ENCODE results near the gene PREPL.
"Not testable (repeated sequence)": the region's sequence is repeated elsewhere in the genome, so short reads cannot be mapped to it uniquely, and the experiment has no call there.

PREPL gene

DNA sequence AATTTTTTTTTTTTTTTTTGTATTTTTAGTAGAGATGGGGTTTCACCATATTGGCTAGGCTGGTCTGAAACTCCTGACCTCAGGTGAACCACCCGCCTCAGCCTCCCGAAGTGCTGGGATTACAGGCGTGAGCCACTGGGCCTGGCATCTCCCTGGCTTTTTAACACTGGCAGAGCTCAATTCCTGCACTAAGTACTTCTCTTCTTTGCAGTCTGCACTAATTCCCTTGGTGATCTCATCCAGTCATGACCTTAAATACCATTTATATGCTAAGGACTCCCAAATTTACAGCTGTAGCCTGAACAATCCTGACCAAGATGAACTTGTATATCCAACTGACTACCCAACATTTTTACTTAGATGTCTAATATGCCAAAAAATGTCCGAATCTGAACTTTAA is 10.2 kb downstream of the PREPL start:
- no peak overlapping the region for H3K27ac ChIP-seq

DNA sequence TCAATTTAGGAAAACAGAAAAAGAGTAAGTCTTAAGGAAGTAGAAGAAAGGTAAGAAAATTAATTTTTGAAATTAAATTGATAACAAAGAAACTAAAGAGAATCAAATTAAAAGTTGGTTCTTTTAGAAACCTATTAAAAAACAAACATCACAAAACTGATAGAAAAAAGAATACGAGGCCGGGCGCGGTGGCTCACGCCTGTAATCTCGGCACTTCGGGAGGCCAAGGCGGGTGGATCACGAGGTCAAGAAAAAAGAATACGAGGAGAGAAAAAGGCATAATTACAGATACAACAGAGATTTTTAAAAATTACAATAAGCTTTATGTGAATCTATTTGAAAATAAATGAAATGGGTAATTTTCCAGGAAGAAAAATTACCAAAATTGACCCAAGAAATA is 11.8 kb downstream of the PREPL start:
- Histone ChIP-seq H3K4me3 (no peak overlapping the region), H3K27ac (no peak overlapping the region)

More for the DNA sequence above, 10.2 kb downstream of the PREPL start:
- no peak overlapping the region for H3K4me3 ChIP-seq

DNA sequence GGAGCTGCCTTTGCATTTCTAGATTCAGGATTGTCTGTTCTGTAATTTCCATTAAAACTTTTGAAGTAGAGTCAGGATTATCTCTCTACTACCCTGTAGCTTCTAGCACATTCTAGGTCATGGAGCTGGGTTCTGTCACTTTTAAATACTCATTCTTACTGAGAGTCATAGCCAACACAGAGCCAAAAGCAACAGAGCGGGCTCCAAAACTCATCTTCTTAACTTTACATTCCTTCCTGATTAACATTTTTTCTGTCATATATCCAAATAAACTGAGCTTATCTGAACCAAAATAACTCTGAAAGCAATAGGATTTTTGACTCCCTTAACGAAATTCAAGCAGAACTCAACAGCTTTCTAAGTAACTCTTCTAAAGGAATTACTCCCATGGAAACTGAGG is 12.9 kb downstream of the PREPL start:
- no peak overlapping the region for H3K27ac ChIP-seq
- no peak overlapping the region for H3K4me3 ChIP-seq

DNA sequence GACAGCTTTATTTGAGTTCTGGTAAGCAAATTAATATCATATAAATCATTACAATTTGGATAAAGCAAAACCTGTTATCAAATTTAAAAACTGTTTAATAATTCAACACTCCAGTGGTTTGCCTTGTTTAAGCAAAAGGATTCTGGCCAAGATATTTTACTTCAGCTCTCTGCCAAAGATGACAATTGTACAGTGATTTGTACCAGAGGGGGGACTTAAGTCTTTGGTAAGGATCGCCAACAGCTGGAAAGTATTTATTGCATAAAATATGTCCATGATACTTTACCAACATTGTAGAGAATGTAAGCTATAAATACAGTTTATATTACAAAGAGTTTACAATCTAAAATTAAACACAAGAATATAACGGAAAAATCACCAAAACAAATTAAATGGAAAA is 13.8 kb downstream of the PREPL start:
- Histone ChIP-seq H3K4me3 (no peak overlapping the region), H3K27ac (no peak overlapping the region)

DNA sequence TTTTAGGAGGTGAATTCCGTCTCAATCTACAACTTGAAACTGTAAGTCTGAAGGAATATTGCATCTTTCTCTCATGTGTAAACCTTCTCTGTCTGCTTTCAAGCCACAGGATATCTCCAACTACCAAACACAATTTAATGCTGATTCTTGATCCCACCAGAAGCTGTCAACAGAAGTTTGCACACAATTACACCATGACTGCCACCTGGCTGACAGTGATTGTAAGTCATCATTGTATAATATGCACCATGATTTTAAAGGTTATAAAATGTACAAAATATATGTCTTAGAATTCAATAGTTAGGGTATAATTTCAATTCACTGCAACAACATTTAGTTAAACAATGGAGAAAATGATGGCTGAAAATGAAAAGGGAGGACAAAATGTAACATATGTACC is 18.4 kb downstream of the PREPL start:
- no peak overlapping the region for H3K4me3 ChIP-seq
- H3K27ac ChIP-seq, result no peak overlapping the region

DNA sequence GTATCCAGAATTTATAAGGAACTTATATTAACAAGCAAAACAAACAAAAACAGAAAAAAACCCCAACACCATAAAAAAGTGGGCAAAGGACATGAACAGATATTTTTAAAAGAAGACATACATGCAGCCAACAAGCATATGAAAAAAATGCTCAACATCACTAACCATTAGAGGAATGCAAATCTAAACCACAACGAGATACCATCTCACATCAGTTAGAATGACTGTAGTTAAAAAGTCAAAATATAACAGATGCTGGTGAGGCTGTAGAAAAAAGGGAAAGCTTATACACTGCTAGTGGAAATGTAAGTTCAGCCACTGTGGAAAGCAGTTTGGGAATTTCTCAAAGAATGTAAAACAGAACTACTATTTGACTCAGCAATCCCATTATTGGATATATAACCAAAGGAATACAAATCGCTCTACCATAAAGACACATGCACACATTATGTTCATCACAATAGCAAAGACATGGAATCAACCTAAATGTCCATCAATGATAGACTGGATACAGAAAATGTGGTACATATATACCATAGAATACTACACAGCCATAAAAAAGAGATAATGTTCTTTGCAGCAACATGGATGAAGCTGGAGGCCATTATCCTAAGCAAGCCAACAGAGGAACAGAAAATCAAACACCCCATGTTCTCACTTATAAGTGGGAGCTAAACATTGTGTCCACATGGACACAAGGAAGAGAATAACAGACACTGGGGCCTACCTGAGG is 25.3 kb downstream of the PREPL start:
- H3K27ac ChIP-seq, result no peak overlapping the region
- no peak overlapping the region for H3K4me3 ChIP-seq

DNA sequence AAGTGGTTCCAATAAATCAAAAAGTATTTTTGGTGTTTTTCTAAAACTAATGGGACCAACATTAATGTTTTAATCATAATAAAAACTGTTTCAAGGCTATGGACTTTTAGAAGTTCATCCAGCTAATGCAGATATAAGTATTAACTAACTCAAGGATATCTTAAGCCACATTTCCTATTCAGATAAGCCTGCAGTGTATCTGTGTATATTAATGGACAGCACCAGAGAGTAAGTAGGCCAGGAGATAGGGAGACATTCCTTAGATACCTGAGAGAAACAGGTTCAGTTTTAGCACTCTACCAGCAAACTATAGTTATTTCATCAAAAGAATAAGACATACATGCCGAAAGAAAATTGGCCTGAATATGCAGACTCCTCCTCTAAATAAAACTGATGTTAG is 27.3 kb downstream of the PREPL start:
- Histone ChIP-seq H3K27ac (no peak overlapping the region), H3K4me3 (no peak overlapping the region)

DNA sequence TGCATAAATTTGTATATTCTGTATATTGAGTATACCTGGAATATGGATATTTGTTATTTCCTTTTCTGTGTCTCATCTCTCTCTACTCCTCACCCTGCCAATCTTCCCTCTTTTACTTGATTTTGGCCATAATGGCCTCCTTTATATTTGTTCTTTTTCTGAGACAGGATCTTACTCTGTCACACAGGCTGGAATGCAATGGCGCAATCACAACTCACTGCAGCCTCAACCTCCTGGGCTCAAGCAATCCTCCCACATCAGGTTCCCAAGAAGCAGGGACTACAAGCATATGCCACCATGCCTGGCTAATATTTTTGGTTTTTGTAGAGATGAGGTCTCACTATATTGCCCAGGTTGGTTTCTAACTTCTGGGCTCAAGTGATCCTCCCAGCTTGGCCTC is 30.5 kb downstream of the PREPL start:
- Histone ChIP-seq H3K4me3 (no peak overlapping the region), H3K27ac (no peak overlapping the region)

DNA sequence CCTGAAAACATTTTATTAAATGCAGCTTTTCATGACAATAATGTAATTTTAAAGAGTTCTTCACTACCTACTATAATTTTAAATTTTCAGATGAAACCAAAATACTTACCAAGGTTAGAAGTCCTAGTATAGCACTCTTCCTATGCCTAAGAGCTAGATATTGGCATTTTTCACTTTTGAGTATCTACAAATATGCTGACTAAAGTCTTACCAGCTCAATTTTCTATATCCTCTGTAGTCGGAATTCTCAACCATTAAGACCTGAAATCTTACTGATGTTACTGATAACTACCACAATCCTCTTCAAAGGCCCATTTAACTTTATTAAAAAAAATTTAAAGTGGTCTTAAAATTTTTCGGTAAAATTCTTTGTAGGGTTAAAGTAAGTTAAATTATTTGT is 32.0 kb downstream of the PREPL start:
- no peak overlapping the region for H3K27ac ChIP-seq
- H3K4me3 ChIP-seq, result no peak overlapping the region

DNA sequence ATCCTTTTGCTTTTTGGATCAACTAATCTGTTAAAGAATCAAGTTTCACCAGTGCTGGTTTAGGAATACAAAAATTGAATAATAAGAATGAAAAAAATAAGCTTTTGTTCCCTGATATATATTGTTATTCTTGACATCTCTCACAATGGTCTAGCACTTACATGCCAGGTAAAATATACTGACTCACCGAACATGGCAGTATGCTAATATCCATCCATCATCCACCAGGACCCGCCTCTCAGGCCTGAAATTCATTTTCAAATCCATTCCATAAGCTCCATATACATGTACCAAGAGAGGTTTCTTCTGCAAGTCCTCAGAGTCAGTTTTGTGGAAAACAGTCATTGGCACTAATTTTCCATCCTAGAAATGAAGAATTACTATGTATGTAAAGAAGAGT is 32.5 kb downstream of the PREPL start:
- Histone ChIP-seq H3K4me3 (no peak overlapping the region), H3K27ac (no peak overlapping the region)

DNA sequence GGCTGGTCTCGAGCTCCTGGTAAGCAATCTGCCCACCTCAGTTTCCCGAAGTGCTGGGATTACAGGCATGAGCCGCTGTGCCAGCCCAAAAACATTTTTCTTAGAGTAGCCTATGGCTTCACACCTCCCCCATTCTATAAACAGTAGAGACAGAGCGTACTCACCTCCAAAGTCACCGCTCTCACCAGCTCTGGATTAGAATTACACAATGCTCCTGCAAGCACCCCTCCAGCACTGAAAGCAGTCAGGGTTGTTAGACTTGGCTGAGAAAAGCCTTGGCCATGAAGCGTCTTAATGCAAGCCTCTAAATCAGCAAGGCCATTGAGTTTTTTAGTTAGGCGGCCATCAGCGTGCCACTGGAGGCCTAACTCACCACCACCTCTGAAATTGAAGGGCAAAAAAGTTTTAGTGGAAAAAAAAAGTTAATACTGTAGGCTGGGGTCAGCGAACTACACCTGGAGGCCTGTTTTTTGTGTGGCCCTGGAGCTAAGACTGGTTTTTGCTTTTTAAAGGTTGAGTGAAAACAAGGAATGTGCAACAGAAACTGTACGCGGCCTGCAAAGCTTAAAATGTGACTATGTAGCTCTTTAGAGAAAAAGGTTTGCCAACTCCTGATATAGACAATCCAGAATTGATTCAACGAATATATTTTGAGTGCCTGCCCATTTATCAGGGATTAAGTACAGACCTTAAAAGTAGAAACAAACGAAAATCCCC is 34.6 kb downstream of the PREPL start:
- no peak overlapping the region for H3K27ac ChIP-seq
- H3K4me3 ChIP-seq, result no peak overlapping the region

DNA sequence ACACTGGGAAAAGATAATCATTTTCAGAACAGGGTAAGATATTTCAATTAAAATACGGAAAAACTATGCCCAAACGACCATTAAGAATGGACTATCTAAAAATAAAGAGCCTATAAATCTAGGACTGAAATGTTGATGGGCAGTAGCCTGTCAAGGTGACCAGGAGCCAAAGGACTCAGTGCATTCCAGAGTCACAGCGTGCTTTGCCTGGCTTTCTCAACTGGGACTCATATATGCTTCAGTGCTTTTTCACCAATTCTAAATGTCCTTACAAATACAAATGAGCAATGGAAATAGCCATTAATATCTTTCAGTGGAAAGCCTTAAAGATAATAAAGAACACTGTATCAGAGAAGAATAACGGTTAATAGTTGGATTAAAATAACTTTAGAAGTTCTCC is 35.4 kb downstream of the PREPL start:
- no peak overlapping the region for H3K27ac ChIP-seq
- no peak overlapping the region for H3K4me3 ChIP-seq

DNA sequence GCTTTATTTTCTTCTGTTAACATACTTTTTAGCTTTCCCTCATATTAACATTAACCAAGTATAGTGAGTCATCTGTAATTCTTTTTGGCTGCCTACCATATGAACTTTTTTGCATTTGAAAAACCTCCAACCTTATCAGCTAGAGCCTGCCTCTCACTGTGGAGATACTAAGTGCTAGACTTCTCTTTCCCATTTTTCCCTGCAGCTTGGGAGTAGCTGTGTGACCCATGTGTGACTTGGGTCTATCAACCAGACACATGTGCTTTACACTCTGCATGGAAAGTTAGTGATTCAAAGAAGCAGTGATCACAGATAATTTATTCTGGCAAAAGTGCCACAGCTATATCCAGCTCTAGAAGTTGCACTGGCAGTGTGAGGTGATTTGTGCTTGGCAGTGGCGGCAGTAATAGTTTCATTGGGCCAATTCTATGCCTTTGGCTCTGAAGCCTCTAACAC is 36.3 kb downstream of the PREPL start:
- Histone ChIP-seq H3K27ac (no peak overlapping the region), H3K4me3 (no peak overlapping the region)

DNA sequence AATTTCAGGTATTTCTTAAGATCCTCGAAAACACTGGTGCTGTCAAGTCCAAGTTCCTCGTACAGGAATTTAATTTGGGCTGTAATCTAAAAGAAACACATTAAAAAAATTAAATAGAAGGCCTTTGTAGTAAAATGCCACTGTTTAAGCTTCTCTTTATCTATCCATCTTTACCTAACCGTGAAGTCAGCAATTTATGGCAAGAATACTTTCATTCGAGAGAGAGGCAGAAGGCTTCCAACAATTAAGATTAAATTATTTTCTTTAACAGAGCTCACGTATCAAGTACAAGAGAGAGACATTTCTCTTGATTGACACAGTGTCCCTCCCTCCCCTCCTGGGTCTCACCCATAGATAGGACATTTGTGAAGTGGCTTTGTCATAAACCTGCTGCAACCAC is 39.9 kb downstream of the PREPL start:
- no peak overlapping the region for H3K4me3 ChIP-seq
- no peak overlapping the region for H3K27ac ChIP-seq

DNA sequence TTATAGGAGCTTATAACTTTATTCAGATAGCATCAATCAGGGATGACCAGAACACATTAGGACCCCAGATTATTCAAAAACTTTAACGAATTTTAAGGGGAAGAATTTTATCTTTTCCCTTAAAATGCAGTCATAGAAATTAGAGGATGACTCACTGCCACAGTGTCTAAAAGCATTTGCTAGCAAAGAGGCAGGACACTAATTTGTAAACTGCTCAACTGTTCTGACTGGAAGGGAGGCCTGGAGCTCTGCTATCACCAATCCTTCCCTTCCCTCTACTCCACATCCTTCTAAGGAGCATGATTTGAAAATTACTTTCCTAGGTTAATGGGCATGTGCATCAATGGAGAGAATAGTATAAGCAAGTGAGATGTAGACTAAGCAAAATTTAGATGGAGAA is 40.5 kb downstream of the PREPL start:
- Histone ChIP-seq H3K27ac (no peak overlapping the region), H3K4me3 (no peak overlapping the region)

DNA sequence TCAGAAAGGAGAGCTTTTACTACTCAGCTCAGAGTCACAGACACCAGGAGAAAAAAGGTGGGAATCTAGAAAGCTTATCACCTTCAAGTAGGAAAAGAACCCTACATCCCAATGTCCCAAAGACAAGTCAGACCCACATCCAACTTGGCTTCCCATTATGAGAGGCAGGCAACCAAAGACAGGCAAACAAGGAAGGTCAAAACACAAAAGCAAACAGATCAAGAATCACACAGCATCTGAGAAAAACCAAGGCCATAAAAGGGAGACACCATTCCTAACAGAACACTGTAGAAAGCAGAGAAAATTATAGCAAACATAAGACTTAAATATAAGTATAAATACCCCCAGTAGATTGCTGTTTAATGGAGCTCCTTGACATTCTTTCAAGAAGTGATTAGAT is 45.3 kb downstream of the PREPL start:
- no peak overlapping the region for H3K27ac ChIP-seq
- no peak overlapping the region for H3K4me3 ChIP-seq

DNA sequence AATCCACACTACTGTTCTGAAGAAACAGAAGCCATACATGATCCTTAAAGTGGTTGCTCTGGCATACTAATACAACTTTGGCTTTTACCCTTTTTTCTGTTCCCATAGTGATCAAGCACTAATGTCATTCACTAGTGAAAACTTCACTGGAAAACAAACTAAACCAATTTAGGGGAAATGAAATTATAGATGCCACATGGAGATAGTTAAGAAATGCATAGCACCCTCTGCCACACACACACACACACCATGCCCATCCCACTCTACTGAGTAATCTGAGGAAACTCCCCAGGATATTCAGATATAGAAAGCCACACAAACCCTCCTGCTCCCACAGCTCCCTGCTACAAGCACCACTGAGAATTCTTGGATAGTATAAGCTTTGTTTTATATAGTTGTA is 46.9 kb downstream of the PREPL start:
- Histone ChIP-seq H3K27ac (no peak overlapping the region), H3K4me3 (no peak overlapping the region)

DNA sequence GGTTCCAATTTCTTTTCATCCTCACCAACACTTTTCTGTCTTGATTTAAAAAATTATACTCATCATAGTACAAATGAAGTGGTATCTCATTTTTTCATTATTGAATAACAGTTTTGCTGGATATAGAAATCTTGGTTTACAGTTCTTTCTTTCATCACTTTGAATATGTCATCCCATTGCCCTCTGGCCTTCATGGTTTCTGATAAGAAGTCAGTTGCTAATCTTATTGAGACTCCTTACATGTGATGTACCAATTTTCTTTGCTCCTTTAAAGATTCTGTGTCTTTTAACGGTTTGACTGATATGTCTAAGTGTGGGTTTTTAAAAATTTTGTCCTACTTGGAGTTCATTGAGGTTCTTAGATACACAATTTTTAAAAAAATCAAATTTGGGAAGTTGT is 51.0 kb downstream of the PREPL start:
- H3K4me3 ChIP-seq, result no peak overlapping the region
- no peak overlapping the region for H3K27ac ChIP-seq

DNA sequence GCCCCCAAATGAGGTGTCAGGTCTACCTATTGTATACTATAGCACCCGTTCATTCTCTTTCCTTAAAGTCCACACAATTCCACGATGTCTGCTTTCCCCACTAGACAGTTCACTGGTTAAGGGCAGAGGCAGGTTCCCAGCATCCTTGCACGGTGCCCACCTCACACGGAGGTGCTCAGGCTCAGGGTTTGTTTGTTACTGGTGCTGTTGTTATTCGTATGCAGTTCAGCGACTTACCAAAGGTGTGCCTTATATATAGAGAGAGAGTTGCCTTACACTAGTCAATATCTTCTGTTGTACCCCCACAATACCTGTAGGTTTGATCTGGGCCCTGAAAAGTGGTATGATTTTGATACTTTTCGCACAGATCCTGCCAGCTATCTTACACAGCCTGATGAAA is 55.4 kb downstream of the PREPL start:
- no peak overlapping the region for H3K4me3 ChIP-seq

DNA sequence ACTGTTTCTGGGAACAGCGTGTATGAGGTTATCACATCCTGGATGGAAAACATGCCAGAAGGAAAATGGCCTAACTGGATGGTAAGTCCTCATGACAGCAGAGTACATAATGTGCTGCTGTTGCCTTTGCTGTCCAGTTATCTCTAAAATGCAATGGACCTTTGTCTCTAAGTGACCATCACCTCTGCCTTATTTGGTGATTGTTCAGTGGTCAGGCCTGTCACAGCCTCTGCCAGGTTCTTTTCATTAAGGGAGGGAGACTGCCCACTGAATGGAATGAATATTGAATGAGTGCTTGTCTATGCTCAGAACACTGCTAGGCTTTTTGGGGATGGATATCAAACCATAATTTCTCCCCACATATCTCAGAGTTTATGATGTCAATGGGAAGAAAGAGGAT is 57.0 kb downstream of the PREPL start:
- H3K27ac ChIP-seq, result no peak overlapping the region
- no peak overlapping the region for H3K4me3 ChIP-seq

More for the DNA sequence above, 55.4 kb downstream of the PREPL start:
- no peak overlapping the region for H3K27ac ChIP-seq

DNA sequence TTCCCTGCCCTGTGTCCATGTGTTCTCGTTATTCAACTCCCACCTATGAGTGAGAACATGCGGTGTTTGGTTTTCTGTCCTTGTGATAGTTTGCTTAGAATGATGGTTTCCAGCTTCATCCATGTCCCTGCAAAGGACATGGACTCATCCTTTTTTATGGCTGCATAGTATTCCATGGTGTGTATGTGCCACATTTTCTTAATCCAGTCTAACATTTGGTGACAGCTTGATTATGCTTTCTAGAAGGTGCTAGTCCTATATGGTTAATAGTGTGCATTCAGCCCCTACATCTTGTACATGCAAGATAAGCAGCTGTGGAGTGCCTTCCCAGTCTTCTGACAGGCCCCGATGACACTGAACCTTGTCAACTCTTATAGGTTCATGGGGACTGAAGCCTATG is 57.5 kb downstream of the PREPL start:
- H3K27ac ChIP-seq, result not testable (repeated sequence)

DNA sequence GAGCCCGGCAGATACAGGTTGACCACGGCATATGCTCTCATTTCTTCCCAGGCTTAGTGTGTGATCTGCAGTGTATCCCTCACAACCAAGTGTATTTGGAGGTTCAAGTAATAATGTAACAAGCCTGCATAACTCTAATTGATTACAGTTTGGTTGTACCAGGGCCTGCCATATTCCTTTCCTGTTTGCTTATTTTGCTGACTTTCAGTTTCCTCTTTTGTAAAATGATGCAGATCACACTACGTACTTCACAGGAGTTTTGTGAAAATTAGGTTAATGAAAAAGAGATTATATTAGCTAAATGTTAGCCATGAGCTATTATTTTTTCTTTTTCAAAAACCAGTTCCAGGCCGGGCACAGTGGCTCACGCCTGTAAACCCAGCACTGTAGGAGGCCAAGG is 60.2 kb downstream of the PREPL start:
- H3K4me3 ChIP-seq, result no peak overlapping the region
- H3K27ac ChIP-seq, result no peak overlapping the region

More for the DNA sequence above, 57.5 kb downstream of the PREPL start:
- not testable (repeated sequence) for H3K4me3 ChIP-seq

Data from skin epidermis (tissue), 12 donors.